Measurements from ENCODE around the gene TTYH1. TPM values are rescaled to one million over a fixed set of nuclear protein-coding genes. Genes with fewer than 3 reads are reported as not detected.

The TTYH1 gene
- total RNA-seq, 1 donor from 2014 or later = 207 TPM

- TF ChIP-seq CTCF (conservative IDR thresholded peaks at IDR 0.05) = no peak
- Mint-ChIP-seq H3K4me1 (peaks cover 30% of the 10 kb centered on the region), H3K4me3 (no peak overlapping the region), H3K27me3 (ENCODE audit: low read depth) (peaks cover 4% of the 10 kb centered on the region), H3K27ac (ENCODE audit: unreplicated experiment) (peak overlapping the region; percentile 27), H3K9me3 (no peaks in the 10 kb centered on the region), H3K36me3 (ENCODE audit: low read depth) (peaks cover 15% of the 10 kb centered on the region)
- no peak for DNase-seq (ENCODE audit: low read depth, low spot score)
Observed at GRCh38 chr19:54427586-54427985, 12.3 kb downstream of the TTYH1 start.

GRCh38 chr19:54428323-54429175 is 13.3 kb downstream of the TTYH1 start:
- no peak overlapping the region for H3K4me3 Mint-ChIP-seq
- DNase-seq (ENCODE audit: low read depth, low spot score) = no peak
- peaks cover 4% of the 10 kb centered on the region for H3K27me3 Mint-ChIP-seq (ENCODE audit: low read depth)
- H3K9me3 Mint-ChIP-seq = no peaks in the 10 kb centered on the region
- peaks cover 12% of the 10 kb centered on the region for H3K36me3 Mint-ChIP-seq (ENCODE audit: low read depth)
- TF ChIP-seq CTCF (conservative IDR thresholded peaks at IDR 0.05) = no peak
- peaks cover 26% of the 10 kb centered on the region for H3K4me1 Mint-ChIP-seq
- H3K27ac Mint-ChIP-seq (ENCODE audit: unreplicated experiment) = no peak overlapping the region

GRCh38 chr19:54429176-54429495 is 13.9 kb downstream of the TTYH1 start:
- Mint-ChIP-seq H3K27me3 (ENCODE audit: low read depth) (peaks cover 5% of the 10 kb centered on the region), H3K27ac (ENCODE audit: unreplicated experiment) (peak overlapping the region; percentile 67), H3K4me3 (peak overlapping the region; percentile 70), H3K9me3 (no peaks in the 10 kb centered on the region), H3K4me1 (peaks cover 30% of the 10 kb centered on the region), H3K36me3 (ENCODE audit: low read depth) (peaks cover 13% of the 10 kb centered on the region)
- no peak for TF ChIP-seq CTCF (conservative IDR thresholded peaks at IDR 0.05)
- DNase-seq (ENCODE audit: low read depth, low spot score) = no peak

GRCh38 chr19:54429545-54430227 is 14.4 kb downstream of the TTYH1 start:
- no peak for DNase-seq (ENCODE audit: low read depth, low spot score)
- Mint-ChIP-seq H3K4me3 (peak overlapping the region; percentile 70), H3K36me3 (ENCODE audit: low read depth) (peaks cover 13% of the 10 kb centered on the region), H3K4me1 (peaks cover 36% of the 10 kb centered on the region), H3K9me3 (no peaks in the 10 kb centered on the region), H3K27ac (ENCODE audit: unreplicated experiment) (peak overlapping the region; percentile 67), H3K27me3 (ENCODE audit: low read depth) (peaks cover 6% of the 10 kb centered on the region)
- no peak for TF ChIP-seq CTCF (conservative IDR thresholded peaks at IDR 0.05)

- peak; percentile 52 for TF ChIP-seq CTCF (conservative IDR thresholded peaks at IDR 0.05)
- Mint-ChIP-seq H3K27me3 (ENCODE audit: low read depth) (peaks cover 11% of the 10 kb centered on the region), H3K4me3 (peak overlapping the region; percentile 84)
Observed at GRCh38 chr19:54430306-54431254, 15.3 kb downstream of the TTYH1 start.

More at GRCh38 chr19:54430306-54431254, 15.3 kb downstream of the TTYH1 start:
- Mint-ChIP-seq H3K36me3 (ENCODE audit: low read depth) (peaks cover 11% of the 10 kb centered on the region), H3K9me3 (no peaks in the 10 kb centered on the region), H3K27ac (ENCODE audit: unreplicated experiment) (no peak overlapping the region), H3K4me1 (peaks cover 42% of the 10 kb centered on the region)
- DNase-seq (ENCODE audit: low read depth, low spot score) = peak; percentile 74

Data from neural crest cell (in vitro differentiated cells).